ENCODE measurements around the gene RNF150.

The RNF150 gene

DNA sequence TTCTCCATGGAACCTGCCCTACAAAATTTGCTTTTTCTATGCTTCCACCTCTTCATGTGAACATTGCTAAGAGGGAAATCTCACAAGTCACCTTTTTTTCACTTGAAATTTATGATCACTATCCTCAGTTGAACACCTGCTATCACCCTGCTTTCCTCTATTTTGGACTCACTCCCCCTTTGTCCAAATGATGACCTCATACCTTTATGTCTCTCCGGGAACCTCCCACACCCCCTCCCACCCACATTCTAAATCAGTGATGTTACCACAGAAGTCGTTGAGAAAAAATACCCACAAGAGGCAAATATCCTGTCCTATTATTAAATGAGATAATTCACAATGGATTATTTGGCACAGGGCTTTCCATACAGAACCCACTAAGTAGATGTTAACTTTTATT lies 156.5 kb downstream of the RNF150 start:
- TF ChIP-seq, protein P1, sequence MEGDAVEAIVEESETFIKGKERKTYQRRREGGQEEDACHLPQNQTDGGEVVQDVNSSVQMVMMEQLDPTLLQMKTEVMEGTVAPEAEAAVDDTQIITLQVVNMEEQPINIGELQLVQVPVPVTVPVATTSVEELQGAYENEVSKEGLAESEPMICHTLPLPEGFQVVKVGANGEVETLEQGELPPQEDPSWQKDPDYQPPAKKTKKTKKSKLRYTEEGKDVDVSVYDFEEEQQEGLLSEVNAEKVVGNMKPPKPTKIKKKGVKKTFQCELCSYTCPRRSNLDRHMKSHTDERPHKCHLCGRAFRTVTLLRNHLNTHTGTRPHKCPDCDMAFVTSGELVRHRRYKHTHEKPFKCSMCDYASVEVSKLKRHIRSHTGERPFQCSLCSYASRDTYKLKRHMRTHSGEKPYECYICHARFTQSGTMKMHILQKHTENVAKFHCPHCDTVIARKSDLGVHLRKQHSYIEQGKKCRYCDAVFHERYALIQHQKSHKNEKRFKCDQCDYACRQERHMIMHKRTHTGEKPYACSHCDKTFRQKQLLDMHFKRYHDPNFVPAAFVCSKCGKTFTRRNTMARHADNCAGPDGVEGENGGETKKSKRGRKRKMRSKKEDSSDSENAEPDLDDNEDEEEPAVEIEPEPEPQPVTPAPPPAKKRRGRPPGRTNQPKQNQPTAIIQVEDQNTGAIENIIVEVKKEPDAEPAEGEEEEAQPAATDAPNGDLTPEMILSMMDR (IDR thresholded peaks at IDR 0.05; ENCODE audit: low read depth, low read length), result no peak
- TF ChIP-seq EZH2phosphoT487 (IDR thresholded peaks at IDR 0.05; ENCODE audit: low read depth), result no peak

DNA sequence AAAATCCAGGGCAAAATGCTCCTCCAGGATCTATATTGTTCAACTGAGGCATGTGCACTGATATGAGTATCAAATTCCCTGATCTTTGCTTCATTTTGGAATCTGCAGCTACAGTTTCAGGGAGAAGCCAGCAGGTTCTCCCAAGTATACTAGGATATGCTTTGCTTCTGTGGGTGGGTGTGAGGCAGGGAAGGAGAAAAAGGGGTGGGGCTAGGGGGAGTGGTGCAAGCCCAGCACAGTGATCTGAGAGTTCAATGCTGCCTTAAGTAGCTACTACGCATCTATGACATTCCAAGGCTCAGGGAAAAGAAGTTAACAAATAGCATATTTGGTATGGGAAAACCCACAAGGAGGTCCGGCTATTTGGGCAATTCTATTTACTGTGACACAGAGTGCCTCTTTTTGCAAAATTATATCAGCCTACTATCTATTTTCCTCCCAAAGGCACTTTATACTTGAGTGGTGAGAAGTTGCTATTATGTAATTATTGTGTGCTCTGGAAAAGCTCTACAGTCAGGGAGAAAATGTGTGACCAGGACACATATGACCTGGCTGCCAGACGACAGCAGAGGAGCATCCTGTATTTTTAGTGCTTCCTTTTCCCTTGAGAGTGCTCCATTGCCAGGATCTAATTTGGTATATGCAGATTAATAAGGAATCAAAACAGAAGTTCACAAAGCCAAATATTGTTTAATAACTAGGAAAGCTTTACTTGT lies 162.0 kb downstream of the RNF150 start:
- H3K27ac ChIP-seq (ENCODE audit: low read length), result no peak overlapping the region
- H4K20me1 ChIP-seq (ENCODE audit: insufficient read depth, low read length), result no peaks in the 10 kb centered on the region
- H3K9ac ChIP-seq (ENCODE audit: low read length), result no peak overlapping the region
- H3K4me1 ChIP-seq (ENCODE audit: low read length), result no peaks in the 10 kb centered on the region
- no peaks in the 10 kb centered on the region for H3K36me3 ChIP-seq (replicated peaks; ENCODE audit: low read depth, low read length)
- H3K79me2 ChIP-seq (ENCODE audit: low read length), result no peaks in the 10 kb centered on the region
- no peak overlapping the region for H3K4me2 ChIP-seq (ENCODE audit: low read length)
- no peak for TF ChIP-seq EZH2phosphoT487 (IDR thresholded peaks at IDR 0.05; ENCODE audit: low read depth)
- TF ChIP-seq, protein P1 (IDR thresholded peaks at IDR 0.05; ENCODE audit: low read depth, low read length), result no peak
- no peaks in the 10 kb centered on the region for H3K27me3 ChIP-seq (ENCODE audit: low read depth, low read length)
- H3K9me3 ChIP-seq (ENCODE audit: insufficient read depth, low read length), result no peaks in the 10 kb centered on the region
- H3K4me3 ChIP-seq (ENCODE audit: low read length), result no peak overlapping the region
- H2AFZ ChIP-seq (ENCODE audit: low read depth, low read length), result no peak overlapping the region

More for the DNA sequence above, 156.5 kb downstream of the RNF150 start:
- Histone ChIP-seq H3K9ac (ENCODE audit: low read length) (no peak overlapping the region), H3K27ac (ENCODE audit: low read length) (no peak overlapping the region), H3K79me2 (ENCODE audit: low read length) (no peaks in the 10 kb centered on the region), H3K4me2 (ENCODE audit: low read length) (no peak overlapping the region), H4K20me1 (ENCODE audit: insufficient read depth, low read length) (no peaks in the 10 kb centered on the region), H3K4me3 (ENCODE audit: low read length) (no peak overlapping the region), H2AFZ (ENCODE audit: low read depth, low read length) (no peak overlapping the region), H3K36me3 (replicated peaks; ENCODE audit: low read depth, low read length) (no peaks in the 10 kb centered on the region), H3K27me3 (ENCODE audit: low read depth, low read length) (no peaks in the 10 kb centered on the region), H3K9me3 (ENCODE audit: insufficient read depth, low read length) (no peaks in the 10 kb centered on the region), H3K4me1 (ENCODE audit: low read length) (peaks cover 4% of the 10 kb centered on the region; the same call in 1 of the 2 replicates)

DNA sequence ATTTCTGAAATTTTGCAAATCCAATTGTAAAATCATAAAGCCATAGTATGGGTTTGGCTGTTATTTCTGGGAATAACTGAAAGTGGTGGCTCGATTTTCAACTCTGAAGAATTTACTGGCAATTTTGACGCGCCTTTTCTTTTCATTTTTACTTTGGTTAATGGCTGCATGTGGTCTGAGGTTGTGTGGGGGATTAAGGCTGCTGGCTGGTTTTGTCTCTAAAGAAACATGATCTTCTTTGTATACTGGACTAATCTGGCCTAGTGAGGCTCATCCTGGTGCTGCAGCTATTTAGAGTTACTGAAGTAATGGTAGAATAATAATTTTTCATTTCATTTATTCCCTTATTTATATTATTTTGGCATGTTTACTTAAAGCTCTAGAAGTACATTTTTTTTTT lies 164.0 kb downstream of the RNF150 start:
- Histone ChIP-seq H3K27ac (ENCODE audit: low read length) (no peak overlapping the region), H3K4me3 (ENCODE audit: low read length) (no peak overlapping the region), H3K4me1 (ENCODE audit: low read length) (no peaks in the 10 kb centered on the region), H3K79me2 (ENCODE audit: low read length) (no peaks in the 10 kb centered on the region), H3K9ac (ENCODE audit: low read length) (no peak overlapping the region), H3K36me3 (replicated peaks; ENCODE audit: low read depth, low read length) (no peaks in the 10 kb centered on the region), H4K20me1 (ENCODE audit: insufficient read depth, low read length) (no peaks in the 10 kb centered on the region), H3K27me3 (ENCODE audit: low read depth, low read length) (no peaks in the 10 kb centered on the region), H3K9me3 (ENCODE audit: insufficient read depth, low read length) (no peaks in the 10 kb centered on the region), H2AFZ (ENCODE audit: low read depth, low read length) (no peak overlapping the region), H3K4me2 (ENCODE audit: low read length) (no peak overlapping the region)
- TF ChIP-seq, protein P1 (IDR thresholded peaks at IDR 0.05; ENCODE audit: low read depth, low read length), result no peak
- no peak for TF ChIP-seq EZH2phosphoT487 (IDR thresholded peaks at IDR 0.05; ENCODE audit: low read depth)

DNA sequence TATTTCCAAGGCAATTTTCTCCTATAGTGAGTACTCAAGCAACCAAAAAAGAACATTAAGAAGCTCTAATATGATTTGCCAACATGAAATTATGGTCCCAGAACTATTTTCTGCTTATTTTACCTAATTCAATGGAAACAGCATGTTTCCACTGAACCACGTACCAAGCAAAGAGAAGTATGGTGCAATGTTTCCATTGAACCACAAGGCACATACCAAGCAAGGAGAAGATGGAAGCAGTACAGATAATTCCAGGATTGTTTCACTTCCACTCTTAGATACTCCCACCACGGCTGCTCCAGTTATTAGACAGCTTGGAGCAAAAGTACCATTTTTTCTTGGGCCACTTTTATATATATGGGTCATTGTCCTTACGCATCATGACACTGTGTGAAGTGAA lies 164.9 kb downstream of the RNF150 start:
- no peak overlapping the region for H3K4me2 ChIP-seq (ENCODE audit: low read length)
- H2AFZ ChIP-seq (ENCODE audit: low read depth, low read length), result no peak overlapping the region
- H3K36me3 ChIP-seq (replicated peaks; ENCODE audit: low read depth, low read length), result no peaks in the 10 kb centered on the region
- TF ChIP-seq EZH2phosphoT487 (IDR thresholded peaks at IDR 0.05; ENCODE audit: low read depth), result no peak
- TF ChIP-seq, protein P1 (IDR thresholded peaks at IDR 0.05; ENCODE audit: low read depth, low read length), result no peak
- H4K20me1 ChIP-seq (ENCODE audit: insufficient read depth, low read length), result no peaks in the 10 kb centered on the region
- H3K9me3 ChIP-seq (ENCODE audit: insufficient read depth, low read length), result no peaks in the 10 kb centered on the region
- no peaks in the 10 kb centered on the region for H3K79me2 ChIP-seq (ENCODE audit: low read length)
- no peak overlapping the region for H3K9ac ChIP-seq (ENCODE audit: low read length)
- H3K4me1 ChIP-seq (ENCODE audit: low read length), result no peaks in the 10 kb centered on the region
- H3K27ac ChIP-seq (ENCODE audit: low read length), result no peak overlapping the region
- no peak overlapping the region for H3K4me3 ChIP-seq (ENCODE audit: low read length)
- no peaks in the 10 kb centered on the region for H3K27me3 ChIP-seq (ENCODE audit: low read depth, low read length)

Measured in OCI-LY3 (cell line).